GM04503 (cell line): ENCODE data around the gene TENT4B.
"Not testable (repeated sequence)": the region's sequence is repeated elsewhere in the genome, so short reads cannot be mapped to it uniquely, and the experiment has no call there.

Experiments used
- DNase-seq: peaks from one replicate; pipeline ENCODE4 v3.0.0-alpha.2; 2012; ENCODE audit warnings: low read depth

TENT4B gene

DNA sequence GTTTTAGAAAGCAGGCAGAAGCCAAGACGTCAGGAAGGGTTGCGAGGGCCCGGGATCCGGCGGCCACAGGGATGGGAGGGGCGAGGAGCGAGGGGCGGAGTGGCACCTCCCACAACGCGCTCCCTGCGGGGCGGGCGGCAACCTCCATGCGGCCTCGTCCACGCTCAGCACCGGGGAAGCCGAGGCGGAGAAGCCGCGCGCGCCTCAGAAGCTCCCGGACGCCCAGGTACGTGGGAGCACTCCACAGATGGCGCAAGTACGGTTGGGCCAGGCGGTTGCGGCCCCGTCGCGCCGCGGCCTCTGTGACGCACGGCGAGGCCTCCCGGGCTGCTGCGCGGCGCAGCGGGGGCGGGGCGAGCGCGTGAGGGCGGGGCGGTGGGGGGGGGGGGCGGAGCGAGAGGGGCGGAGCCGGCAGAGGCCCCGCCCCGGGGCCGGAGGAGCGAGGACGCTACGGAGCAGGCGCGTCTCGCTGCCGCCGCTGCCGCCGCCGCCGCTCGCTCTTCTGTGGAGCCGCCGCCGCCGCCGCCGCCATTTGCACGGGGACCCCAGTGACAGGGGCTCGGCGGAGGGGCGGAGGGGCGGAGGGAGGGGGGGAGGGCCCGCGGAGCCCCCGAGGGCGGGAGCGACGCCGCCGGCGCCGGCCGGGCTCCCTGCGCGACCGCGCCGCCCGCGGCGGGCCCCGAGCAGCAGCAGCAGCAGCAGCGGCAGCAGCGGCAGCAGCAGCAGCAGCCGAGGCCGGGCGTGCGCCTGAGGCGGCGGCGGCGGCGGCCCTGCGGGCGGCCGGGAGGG, at the start of gene TENT4B:
TENT4B (plus strand) TSS at position 500 of the 789 bp plus-strand sequence. CDS start 316 bp downstream, outside the sequence.
- DNase-seq = no peak

GRCh38 chr16:50103764-50104163, 49.3 kb upstream of the TENT4B start:
- DNase-seq = peak; percentile 61

- DNase-seq = peak; percentile 5
These were observed 38.6 kb upstream of the TENT4B start for GRCh38 chr16:50114357-50115129.

GRCh38 chr16:50120711-50121110, 32.4 kb upstream of the TENT4B start:
- DNase-seq = no peak

DNA sequence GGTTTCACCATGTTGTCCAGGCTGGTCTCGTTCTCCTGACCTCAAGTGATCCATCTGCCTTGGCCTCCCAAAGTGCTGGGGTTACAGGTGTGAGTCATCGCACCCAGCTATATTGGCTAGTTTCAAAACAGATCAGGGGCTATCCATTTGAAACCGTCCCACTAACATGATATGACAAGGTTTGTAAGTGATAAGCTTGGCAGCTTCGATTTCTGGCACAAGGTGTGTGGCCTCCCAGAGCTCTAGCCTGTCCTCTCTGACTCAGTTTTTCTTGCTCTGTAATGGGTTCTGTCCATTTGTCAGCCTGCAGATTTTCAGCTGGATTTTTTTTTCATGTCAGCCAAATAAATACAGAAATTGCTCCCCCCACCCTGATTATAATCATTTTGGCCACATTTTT, 31.8 kb upstream of the TENT4B start:
- DNase-seq = no peak

GRCh38 chr16:50121721-50122445, 31.2 kb upstream of the TENT4B start:
- no peak for DNase-seq

- DNase-seq = no peak
These were observed 29.7 kb upstream of the TENT4B start for GRCh38 chr16:50123417-50123816.

- DNase-seq = no peak
These were observed 28.3 kb upstream of the TENT4B start for GRCh38 chr16:50124769-50125168.

DNA sequence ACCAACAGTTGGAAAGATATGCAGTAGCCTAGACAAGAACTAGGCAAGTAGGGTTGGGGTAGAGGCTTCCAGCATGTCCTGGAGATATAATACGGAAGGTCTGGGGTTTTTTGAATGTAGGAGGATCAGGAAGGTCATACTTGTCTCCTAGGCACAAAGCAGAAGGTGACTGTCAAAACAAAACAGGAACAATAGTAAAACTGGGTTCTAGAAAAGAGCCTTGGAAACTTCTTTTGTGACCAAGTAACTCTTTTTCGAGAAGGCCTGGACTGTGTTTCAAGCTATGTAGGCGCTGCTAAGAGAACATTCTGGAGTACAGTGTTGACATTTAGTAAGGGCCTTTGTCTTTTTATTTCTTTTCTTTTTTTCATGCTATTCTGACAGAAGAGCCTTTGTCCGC, 26.9 kb upstream of the TENT4B start:
- no peak for DNase-seq

- DNase-seq = not testable (repeated sequence)
These were observed 20.5 kb upstream of the TENT4B start for GRCh38 chr16:50132571-50132970.

DNA sequence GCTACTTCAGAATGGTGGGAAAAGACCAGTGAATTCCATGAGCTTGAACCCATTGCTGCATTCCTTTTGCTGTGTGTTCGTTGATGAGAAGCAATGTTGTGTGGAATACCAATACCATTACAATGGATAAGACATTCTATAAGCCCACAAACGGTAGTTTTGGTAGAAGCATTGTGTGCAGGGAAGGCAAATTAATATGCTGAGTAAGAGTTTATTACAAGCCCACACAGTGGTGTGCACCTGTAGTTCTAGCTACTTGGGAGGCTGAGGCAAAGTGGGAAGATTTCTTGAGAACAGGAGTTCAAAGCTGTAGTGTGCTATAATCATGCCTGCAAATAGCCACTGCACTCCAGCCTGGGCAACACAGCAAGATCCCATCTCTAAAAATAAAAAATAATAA, 19.9 kb upstream of the TENT4B start:
- DNase-seq = no peak

GRCh38 chr16:50136399-50136798, 16.7 kb upstream of the TENT4B start:
- no peak for DNase-seq

DNA sequence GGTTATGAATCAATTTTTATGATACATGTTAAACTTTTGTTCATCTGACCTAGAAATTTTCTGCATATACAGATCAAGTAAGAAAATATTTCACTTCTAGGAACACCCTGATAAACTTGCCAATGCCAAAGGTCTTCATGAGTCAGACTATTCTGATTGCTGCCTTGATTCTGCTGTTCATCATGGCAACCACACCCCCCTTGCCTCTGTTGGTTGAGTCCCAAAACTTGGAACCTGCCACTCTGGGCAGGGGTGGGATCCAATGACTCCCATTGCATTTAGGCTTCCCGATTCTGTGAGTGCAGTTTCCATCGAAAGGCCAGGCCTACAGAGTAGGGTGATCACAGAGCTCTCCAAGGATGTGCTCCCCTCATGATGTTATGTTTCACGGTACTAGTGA, 15.8 kb upstream of the TENT4B start:
- no peak for DNase-seq

- no peak for DNase-seq
These were observed 13.5 kb upstream of the TENT4B start for GRCh38 chr16:50139580-50139979.

DNA sequence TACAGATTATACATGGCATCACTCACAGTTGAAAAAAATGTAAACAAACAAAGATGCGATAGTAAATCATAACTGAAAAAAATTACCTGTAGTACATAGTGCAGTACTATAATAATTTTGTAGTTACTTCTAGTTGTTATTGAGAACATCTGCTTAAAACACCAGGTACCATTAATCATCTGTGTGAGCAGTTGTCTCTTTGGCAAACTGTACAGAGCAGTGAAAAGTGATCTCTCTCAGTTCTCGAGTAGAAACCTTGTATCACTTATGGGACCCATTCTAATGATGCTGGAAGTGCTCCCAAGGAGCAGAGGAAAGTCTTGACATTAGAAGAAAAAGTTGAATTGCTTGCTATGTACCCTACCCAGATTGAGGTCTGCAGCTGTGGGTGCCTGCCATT, 8.9 kb upstream of the TENT4B start:
- no peak for DNase-seq

- no peak for DNase-seq
These were observed 6.3 kb upstream of the TENT4B start for GRCh38 chr16:50146479-50147435.

- no peak for DNase-seq
These were observed 1.8 kb upstream of the TENT4B start for GRCh38 chr16:50151322-50151721.

GRCh38 chr16:50151756-50152155, 1.4 kb upstream of the TENT4B start:
- no peak for DNase-seq

DNA sequence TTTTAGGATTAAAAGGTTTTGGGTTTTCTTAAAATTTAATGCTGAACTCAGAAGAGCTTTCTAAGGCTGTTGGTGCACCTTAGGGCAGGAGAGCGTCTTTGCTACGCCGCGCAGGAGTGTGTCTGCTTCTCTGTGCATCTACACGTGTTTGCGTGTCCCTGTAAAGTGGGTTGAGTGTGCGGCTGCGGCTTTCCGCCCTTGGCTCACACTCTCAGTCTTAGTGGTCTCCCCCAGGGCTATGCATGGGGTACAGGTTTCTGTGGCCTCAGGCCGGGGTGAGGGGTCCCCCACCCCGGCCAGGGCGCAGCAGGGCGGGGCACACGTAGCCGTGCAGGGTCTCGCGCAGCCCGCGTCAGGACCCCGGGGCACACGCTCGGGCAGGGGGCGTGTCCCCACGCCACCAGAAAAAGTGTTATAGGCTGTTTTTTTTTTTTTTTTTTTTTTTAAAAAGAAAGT, 727 bp upstream of the TENT4B start:
- DNase-seq = no peak

DNA sequence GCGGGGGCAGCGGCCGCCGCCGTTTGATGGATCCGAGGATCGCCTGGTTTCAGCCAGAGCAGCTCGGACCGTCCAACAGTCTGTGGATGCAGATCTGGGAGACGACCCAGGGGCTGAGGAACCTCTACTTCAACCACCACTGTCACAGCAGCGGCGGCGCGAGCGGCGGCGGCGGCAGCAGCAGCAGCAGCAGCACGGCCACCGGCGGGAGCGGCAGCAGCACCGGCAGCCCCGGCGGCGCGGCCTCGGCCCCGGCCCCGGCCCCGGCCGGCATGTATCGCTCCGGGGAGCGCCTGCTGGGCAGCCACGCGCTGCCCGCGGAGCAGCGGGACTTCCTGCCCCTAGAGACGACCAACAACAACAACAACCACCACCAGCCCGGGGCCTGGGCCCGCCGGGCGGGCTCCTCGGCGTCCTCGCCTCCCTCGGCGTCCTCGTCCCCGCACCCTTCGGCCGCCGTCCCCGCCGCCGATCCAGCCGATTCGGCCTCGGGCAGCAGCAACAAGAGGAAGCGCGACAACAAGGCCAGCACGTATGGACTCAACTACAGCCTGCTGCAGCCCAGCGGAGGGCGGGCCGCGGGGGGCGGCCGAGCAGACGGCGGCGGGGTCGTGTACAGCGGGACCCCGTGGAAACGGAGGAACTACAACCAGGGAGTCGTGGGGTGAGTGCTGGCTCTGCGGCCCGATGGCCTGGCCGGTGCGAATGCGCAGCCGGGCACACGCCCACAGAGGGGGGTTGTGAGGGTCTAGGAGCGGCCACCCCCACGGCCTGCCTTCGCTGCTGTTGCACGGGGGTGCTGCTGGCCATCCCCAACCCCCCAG, 702 bp downstream of the TENT4B start:
- no peak for DNase-seq
